A673 (cell line): ENCODE data around the gene CSRP3. TPM values are rescaled to one million over a fixed set of nuclear protein-coding genes. Genes with fewer than 3 reads are reported as not detected.

Source experiments
- BruUV-seq: library from RNA; stranded (reverse); fragments of 400-500 nt; replicated peaks from 2 replicates; lab custom pipeline; 2021; lab: Mats Ljungman, UMichigan
- CTCF ChIA-PET: fragments of 300-600 bp; sonication (Branson Sonifier 250); formaldehyde crosslinking; loops from one replicate; lab custom pipeline; 2022; ENCODE audit warnings: antibody characterized with exemption; lab: Charles Lee
- POLR2A ChIA-PET: fragments of 300-600 bp; sonication (Branson Sonifier 250); formaldehyde crosslinking; loops from one replicate; lab custom pipeline; 2022; ENCODE audit warnings: antibody characterized with exemption; ENCODE audit not compliant: low non-redundant PET; lab: Charles Lee
- DNase-seq: peaks from one replicate; pipeline ENCODE4 v3.0.0-alpha.2; 2015; ENCODE audit warnings: low spot score
- H3K27ac ChIP-seq: fragments of 200-600 bp; sonication (generic); 2 replicates; pipeline ENCODE4 v1.5.1; 2016; ENCODE audit warnings: mixed run types, low read depth, mild to moderate bottlenecking, mixed read lengths, antibody characterized with exemption, low read length; ENCODE audit not compliant: poor library complexity, severe bottlenecking
- H3K27me3 ChIP-seq: fragments of 200-600 bp; sonication (generic); replicated peaks from 2 replicates; pipeline ENCODE4 v1.6.1; 2017; ENCODE audit warnings: mixed run types, low read depth, mild to moderate bottlenecking, mixed read lengths, antibody characterized with exemption, low read length; ENCODE audit not compliant: insufficient read depth, poor library complexity
- H3K36me3 ChIP-seq: fragments of 200-600 bp; sonication (generic); 2 replicates; pipeline ENCODE4 v1.6.1; 2016; ENCODE audit warnings: mixed run types, mild to moderate bottlenecking, mixed read lengths, antibody characterized with exemption, low read length; ENCODE audit not compliant: insufficient read depth, poor library complexity, severe bottlenecking
- H3K4me1 ChIP-seq: fragments of 200-600 bp; sonication (generic); 2 replicates; pipeline ENCODE4 v1.6.1; 2017; ENCODE audit warnings: mixed run types, mild to moderate bottlenecking, mixed read lengths, antibody characterized with exemption, low read length; ENCODE audit not compliant: insufficient read depth, poor library complexity, severe bottlenecking
- H3K4me3 ChIP-seq: fragments of 200-600 bp; sonication (generic); 2 replicates; pipeline ENCODE4 v1.5.1; 2016; ENCODE audit warnings: low read depth, mixed run types, mild to moderate bottlenecking, mixed read lengths, low read length; ENCODE audit not compliant: poor library complexity, severe bottlenecking
- H3K9me3 ChIP-seq: fragments of 200-600 bp; sonication (generic); 2 replicates; pipeline ENCODE4 v1.6.1; 2016; ENCODE audit warnings: mixed run types, low read depth, mild to moderate bottlenecking, mixed read lengths, antibody characterized with exemption, low read length; ENCODE audit not compliant: poor library complexity, severe bottlenecking
- CTCF ChIP-seq: fragments of 300-800, 200-600 bp; sonication (generic); conservative IDR thresholded peaks from 2 replicates; pipeline ENCODE4 v1.5.1; 2017; ENCODE audit warnings: low read depth, mild to moderate bottlenecking, antibody characterized with exemption, low read length, moderate library complexity, mixed read lengths
- EZH2 ChIP-seq: fragments of 200-600 bp; sonication (generic); IDR thresholded peaks from 2 replicates; pipeline ENCODE4 v1.6.1; 2017; ENCODE audit warnings: borderline replicate concordance, low read depth, mild to moderate bottlenecking, mixed read lengths, antibody characterized with exemption, low read length; ENCODE audit not compliant: poor library complexity, severe bottlenecking
- intact Hi-C: fragments of 100-400 bp; cut with micrococcal nuclease; formaldehyde crosslinking; loops from one replicate; pipeline ENCODE4 v1.10.0; 2022; ENCODE audit not compliant: unreplicated experiment
- total RNA-seq: library from RNA; stranded (reverse); gene quantifications from 2 replicates; pipeline ENCODE4 v1.2.3, GENCODE V29; 2021

Gene CSRP3
- total RNA-seq, 1 experiment from 2014 or later = not detected

GRCh38 chr11:19181531-19182261 is 20.1 kb downstream of the CSRP3 start:
- DNase-seq = no peak
- BruUV-seq = no TSS peak
- Histone ChIP-seq H3K36me3 (no peaks in the 10 kb centered on the region), H3K27me3 (no peaks in the 10 kb centered on the region), H3K9me3 (no peaks in the 10 kb centered on the region), H3K27ac (no peak overlapping the region), H3K4me1 (peaks cover 16% of the 10 kb centered on the region), H3K4me3 (no peak overlapping the region)
- intact Hi-C loops = no loop called here
- TF ChIP-seq EZH2 = no peak
- CTCF ChIA-PET = no interaction called here
- POLR2A ChIA-PET = no interaction called here

GRCh38 chr11:19176629-19177186 is 25.1 kb downstream of the CSRP3 start:
- DNase-seq = no peak
- Histone ChIP-seq H3K4me3 (no peak overlapping the region), H3K27ac (no peak overlapping the region), H3K27me3 (no peaks in the 10 kb centered on the region), H3K4me1 (no peaks in the 10 kb centered on the region), H3K36me3 (no peaks in the 10 kb centered on the region), H3K9me3 (no peaks in the 10 kb centered on the region)
- no TSS peak for BruUV-seq
- ChIA-PET POLR2A (no interaction called here), CTCF (no interaction called here)
- TF ChIP-seq CTCF = no peak
- no peak for TF ChIP-seq EZH2
- intact Hi-C loops = no loop called here

GRCh38 chr11:19173964-19174638 is 27.7 kb downstream of the CSRP3 start:
- intact Hi-C loops = no loop called here
- no peaks in the 10 kb centered on the region for H3K4me1 ChIP-seq
- ChIA-PET CTCF (no interaction called here), POLR2A (no interaction called here)
- H3K4me3 ChIP-seq = no peak overlapping the region
- no peak overlapping the region for H3K27ac ChIP-seq
- H3K9me3 ChIP-seq = no peaks in the 10 kb centered on the region
- TF ChIP-seq CTCF (no peak), EZH2 (no peak)
- H3K36me3 ChIP-seq = no peaks in the 10 kb centered on the region
- no TSS peak for BruUV-seq
- no peaks in the 10 kb centered on the region for H3K27me3 ChIP-seq
- no peak for DNase-seq
